ENCODE results near the gene TRIM6.

DNA sequence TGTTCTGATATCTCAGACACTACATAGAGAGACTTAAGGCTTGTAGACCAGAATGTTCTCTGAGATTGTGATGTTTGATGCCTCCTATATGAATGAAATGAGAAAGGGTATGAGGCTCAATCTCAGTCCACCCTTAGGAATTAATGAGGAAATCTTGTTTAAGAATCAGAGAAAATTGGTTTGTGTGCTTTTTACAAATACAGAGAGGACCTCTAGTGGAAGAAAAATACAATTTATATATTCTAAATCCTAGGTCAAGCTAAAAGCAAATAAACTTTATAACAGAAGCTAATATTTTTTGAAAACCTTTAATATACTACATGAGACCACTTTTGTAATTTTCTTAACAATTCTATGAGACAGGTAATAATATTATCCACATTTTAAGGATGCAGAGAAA is 43.1 kb upstream of the TRIM6 start:
- TF ChIP-seq POLR2A (IDR thresholded peaks at IDR 0.05) (no peak), POLR2AphosphoS5 (IDR thresholded peaks at IDR 0.05) (no peak)
- TF ChIP-seq, protein P1, sequence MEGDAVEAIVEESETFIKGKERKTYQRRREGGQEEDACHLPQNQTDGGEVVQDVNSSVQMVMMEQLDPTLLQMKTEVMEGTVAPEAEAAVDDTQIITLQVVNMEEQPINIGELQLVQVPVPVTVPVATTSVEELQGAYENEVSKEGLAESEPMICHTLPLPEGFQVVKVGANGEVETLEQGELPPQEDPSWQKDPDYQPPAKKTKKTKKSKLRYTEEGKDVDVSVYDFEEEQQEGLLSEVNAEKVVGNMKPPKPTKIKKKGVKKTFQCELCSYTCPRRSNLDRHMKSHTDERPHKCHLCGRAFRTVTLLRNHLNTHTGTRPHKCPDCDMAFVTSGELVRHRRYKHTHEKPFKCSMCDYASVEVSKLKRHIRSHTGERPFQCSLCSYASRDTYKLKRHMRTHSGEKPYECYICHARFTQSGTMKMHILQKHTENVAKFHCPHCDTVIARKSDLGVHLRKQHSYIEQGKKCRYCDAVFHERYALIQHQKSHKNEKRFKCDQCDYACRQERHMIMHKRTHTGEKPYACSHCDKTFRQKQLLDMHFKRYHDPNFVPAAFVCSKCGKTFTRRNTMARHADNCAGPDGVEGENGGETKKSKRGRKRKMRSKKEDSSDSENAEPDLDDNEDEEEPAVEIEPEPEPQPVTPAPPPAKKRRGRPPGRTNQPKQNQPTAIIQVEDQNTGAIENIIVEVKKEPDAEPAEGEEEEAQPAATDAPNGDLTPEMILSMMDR (IDR thresholded peaks at IDR 0.05 in 8 of 11, conservative IDR thresholded peaks at IDR 0.05 in 3 of 11) = no peak
